H1 (cell line): ENCODE results near the gene TRAF1. TPM values are rescaled to one million over a fixed set of nuclear protein-coding genes. Genes with fewer than 3 reads are reported as not detected.

Experiments used
- CHD2 ChIP-seq: IDR thresholded peaks from 2 replicates; pipeline ENCODE4 v1.6.1; 2012; ENCODE audit warnings: low read length, improper control_type of control experiment
- POU5F1 ChIP-seq: IDR thresholded peaks from 2 replicates; pipeline ENCODE4 v1.6.1; 2011; ENCODE audit warnings: low read depth, mild to moderate bottlenecking, low read length, moderate library complexity
- TBP ChIP-seq: IDR thresholded peaks from 2 replicates; pipeline ENCODE4 v1.6.1; 2011; ENCODE audit warnings: low read depth, low read length, improper control_type of control experiment
- polyA plus RNA-seq, 7 experiments: library from polyadenylated mRNA; depleted of rRNA in 3 of 7; stranded (reverse) in 5 of 7; unstranded in 2 of 7; fragments of >200 nt in 5 of 7; fragments of 200-250 nt in 2 of 7; gene quantifications; 1 replicate in 5 of 7; 2 replicates in 1 of 7; 4 replicates in 1 of 7; pipeline versions ENCODE4 v1.2.1 to v1.2.3, GENCODE V29; 2011 to 2013; ENCODE audit warnings: missing spikeins in 2 of 7, mixed read lengths in 2 of 7
- total RNA-seq: library from RNA; stranded (reverse); fragmentation: NEBNext Ultra II Directional; extraction: Animal tissue kit (Norgen Biotek cat#: 25700); gene quantifications from 2 replicates; pipeline ENCODE4 v1.2.1, GENCODE V29; 2021

The TRAF1 gene
- total and polyA plus RNA-seq, 2 of the 8 experiments (the other 6 are each of a cell fraction or from before 2014, with no cell fraction given), result 1.6 to 3.2 TPM

DNA sequence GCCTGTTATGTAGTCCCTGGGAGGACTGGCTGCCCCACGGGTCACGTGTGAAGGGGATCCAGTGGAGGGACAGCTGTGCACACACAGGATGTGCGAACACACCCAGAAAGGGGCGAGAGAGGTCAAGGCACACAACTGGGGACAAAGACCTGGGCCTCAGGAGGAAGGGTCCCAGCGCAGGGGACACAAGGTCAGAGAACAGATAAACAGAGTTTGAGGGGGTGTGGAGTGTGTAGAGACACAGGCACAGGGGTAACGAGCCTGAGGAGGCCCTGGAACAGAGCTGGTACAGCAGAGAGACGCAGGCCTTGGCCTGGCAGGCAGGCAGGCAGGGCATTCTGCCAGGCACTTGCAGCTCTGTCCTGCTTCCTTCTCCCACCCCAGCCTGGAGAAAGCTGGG is 69.1 kb downstream of the TRAF1 start (continued):
- TF ChIP-seq CHD2 (no peak), TBP (no peak), POU5F1 (no peak)
